GM12878 (cell line): ENCODE data around the gene NTSR1. TPM values are rescaled to one million over a fixed set of nuclear protein-coding genes. Genes with fewer than 3 reads are reported as not detected.

Source experiments
- ATAC-seq: fragments of 200-7000 bp; cut with Tn5 transposase; 3 replicates; pipeline ENCODE4 v1.9.1; 2020; ENCODE audit warnings: mild to moderate bottlenecking, moderate library complexity
- BruUV-seq: library from RNA; stranded (reverse); fragments of 400-500 nt; replicated peaks from 2 replicates; lab custom pipeline; 2021; lab: Mats Ljungman, UMichigan
- CTCF ChIA-PET: fragments of 300-600 bp; sonication (Branson Sonifier 250); formaldehyde crosslinking; extraction: SDS; loops from one replicate; lab custom pipeline; 2021; ENCODE audit warnings: inconsistent platforms; lab: Yijun Ruan, JAX
- POLR2A ChIA-PET: fragments of 350-600 bp; formaldehyde crosslinking; extraction: SDS; loops from one replicate; lab custom pipeline; 2021; ENCODE audit warnings: inconsistent platforms; lab: Charles Lee
- RAD21 ChIA-PET: fragments of 300-600 bp; sonication (Branson Sonifier 250); formaldehyde crosslinking; loops from one replicate; lab custom pipeline; 2023; ENCODE audit warnings: antibody characterized with exemption; ENCODE audit not compliant: unreplicated experiment; lab: Charles Lee
- SMC1A ChIA-PET: fragments of 300-600 bp; sonication (Branson Sonifier 250); formaldehyde crosslinking; loops from one replicate; lab custom pipeline; 2023; ENCODE audit not compliant: unreplicated experiment, uncharacterized antibody; lab: Charles Lee
- DNase-seq: peaks from one replicate; pipeline ENCODE4 v3.0.0-alpha.2; 2011; ENCODE audit warnings: low read depth, low spot score
- FAIRE-seq: peaks from 3 replicates; lab custom pipeline; 2011; peaks lifted over from hg19 to GRCh38; lab: Jason Lieb, UNC
- H2AFZ ChIP-seq: 2 replicates; pipeline ENCODE4 v1.6.0; 2011; ENCODE audit warnings: low read depth, low read length, control low read depth; ENCODE audit not compliant: control insufficient read depth
- H3K27ac ChIP-seq: 2 replicates; pipeline ENCODE4 v1.5.1; 2011; ENCODE audit warnings: control low read depth; ENCODE audit not compliant: control insufficient read depth, insufficient read depth
- H3K27me3 ChIP-seq, 2 experiments: replicated peaks in 1 of 2; 2 replicates each; pipeline versions ENCODE4 v1.6.0 to v1.6.1; 2011; ENCODE audit warnings: low read length in 1 of 2; ENCODE audit not compliant: control insufficient read depth in 2 of 2, insufficient read depth in 2 of 2
- H3K36me3 ChIP-seq, 2 experiments: 2 replicates each; pipeline ENCODE4 v1.5.1; 2011; ENCODE audit warnings: low read length in 1 of 2; ENCODE audit not compliant: control insufficient read depth in 2 of 2, insufficient read depth in 2 of 2
- H3K4me1 ChIP-seq: 2 replicates; pipeline ENCODE4 v1.6.1; 2011; ENCODE audit warnings: mild to moderate bottlenecking, low read length, moderate library complexity, mixed read lengths; ENCODE audit not compliant: control insufficient read depth, insufficient read depth
- H3K4me2 ChIP-seq: 2 replicates; pipeline ENCODE4 v1.6.0; 2011; ENCODE audit warnings: control low read depth; ENCODE audit not compliant: control insufficient read depth, insufficient read depth
- H3K4me3 ChIP-seq: fragments of 200-600 bp; sonication (generic); 2 replicates; pipeline ENCODE4 v1.5.1; 2016
- H3K79me2 ChIP-seq: 2 replicates; pipeline ENCODE4 v1.6.0; 2011; ENCODE audit warnings: low read length; ENCODE audit not compliant: control insufficient read depth, insufficient read depth
- H3K9ac ChIP-seq: 2 replicates; pipeline ENCODE4 v1.8.0; 2011; ENCODE audit warnings: low read length, control low read depth, mixed read lengths; ENCODE audit not compliant: control insufficient read depth, insufficient read depth
- H3K9me3 ChIP-seq: replicated peaks from 3 replicates; pipeline ENCODE4 v1.5.1; 2011; ENCODE audit warnings: mild to moderate bottlenecking, low read length; ENCODE audit not compliant: control insufficient read depth, insufficient read depth
- H4K20me1 ChIP-seq: 2 replicates; pipeline ENCODE4 v1.6.0; 2011; ENCODE audit not compliant: control insufficient read depth, insufficient read depth
- CHD4 ChIP-seq: fragments of 200-600 bp; sonication (generic); IDR thresholded peaks from 2 replicates; pipeline ENCODE4 v1.6.1; 2016; ENCODE audit warnings: mild to moderate bottlenecking
- EZH2 ChIP-seq: IDR thresholded peaks from 2 replicates; pipeline ENCODE4 v1.6.1; 2012; ENCODE audit warnings: low read depth, mild to moderate bottlenecking, control low read depth, inconsistent platforms, low read length, borderline replicate concordance; ENCODE audit not compliant: control insufficient read depth
- FOS ChIP-seq: IDR thresholded peaks from 3 replicates; pipeline ENCODE4 v1.6.1; 2011; ENCODE audit warnings: borderline replicate concordance; ENCODE audit not compliant: insufficient read length; ENCODE audit errors: extremely low read depth
- FOXM1 ChIP-seq: IDR thresholded peaks from 2 replicates; pipeline ENCODE4 v1.6.1; 2012; ENCODE audit warnings: low read depth, mild to moderate bottlenecking, inconsistent platforms, low read length, moderate library complexity
- HDAC2 ChIP-seq: fragments of 200-600 bp; sonication (generic); IDR thresholded peaks from 2 replicates; pipeline ENCODE4 v1.6.1; 2017
- JUNB ChIP-seq: IDR thresholded peaks from 2 replicates; pipeline ENCODE4 v1.6.1; 2016; ENCODE audit warnings: antibody characterized with exemption, mild to moderate bottlenecking
- NFIC ChIP-seq: IDR thresholded peaks from 2 replicates; pipeline ENCODE4 v1.6.1; 2012; ENCODE audit warnings: low read depth, mild to moderate bottlenecking, inconsistent platforms, low read length, moderate library complexity
- PML ChIP-seq: IDR thresholded peaks from 2 replicates; pipeline ENCODE4 v1.6.1; 2012; ENCODE audit warnings: low read length, inconsistent platforms
- RAD51 ChIP-seq: fragments of 450-650 bp; IDR thresholded peaks from 2 replicates; pipeline ENCODE4 v1.6.1; 2016; ENCODE audit warnings: moderate library complexity, mild to moderate bottlenecking, inconsistent platforms
- RUNX3 ChIP-seq: IDR thresholded peaks from 2 replicates; pipeline ENCODE4 v1.6.1; 2012; ENCODE audit warnings: low read length, inconsistent platforms
- STAT1 ChIP-seq: fragments of 450-650 bp; conservative IDR thresholded peaks from 2 replicates; pipeline ENCODE4 v1.6.1; 2014; ENCODE audit warnings: antibody characterized with exemption, mild to moderate bottlenecking
- TARDBP ChIP-seq: IDR thresholded peaks from 2 replicates; pipeline ENCODE4 v1.6.1; 2016; ENCODE audit warnings: borderline replicate concordance
- ZNF207 ChIP-seq: fragments of 450-650 bp; IDR thresholded peaks from 2 replicates; pipeline ENCODE4 v1.6.1; 2014; ENCODE audit warnings: antibody characterized with exemption, mild to moderate bottlenecking, borderline replicate concordance
- WGBS: methylation state at CpG from one replicate; pipeline ENCODE4 v1.1.6; 2016; ENCODE audit warnings: low lambda C conversion rate; ENCODE audit not compliant: insufficient replicate concordance, insufficient coverage; ENCODE audit errors: missing lambda C conversion rate; 5-methylcytosine and 5-hydroxymethylcytosine counted together
- in situ Hi-C: fragments of 300-500 bp; cut with MboI; formaldehyde crosslinking; loops from 9 replicates; pipeline ENCODE4 v1.14.3; 2018; ENCODE audit warnings: mixed read lengths
- intact Hi-C: fragments of 100-400 bp; cut with micrococcal nuclease; formaldehyde crosslinking; loops from one replicate; pipeline ENCODE4 v1.14.2; 2022; ENCODE audit not compliant: unreplicated experiment
- polyA plus RNA-seq, 11 experiments: library from polyadenylated mRNA; depleted of rRNA in 4 of 11; unstranded in 6 of 11; stranded (reverse) in 5 of 11; fragments of >200 nt; fragmentation: Nextera tagmentation in 4 of 11; fragmentation: Illumina TruSeq in 1 of 11; extraction: Ambion mirVana in 4 of 11; extraction: Trizol in 1 of 11; gene quantifications; 1 replicate in 1 of 11; 2 replicates in 10 of 11; pipeline versions ENCODE4 v1.2.1 to v1.2.3, GENCODE V29; 2011 to 2016; ENCODE audit warnings: inconsistent platforms in 2 of 11, missing spikeins in 2 of 11, low read depth in 1 of 11
- total RNA-seq, 4 experiments: library from RNA; depleted of rRNA in 3 of 4; stranded (reverse); fragments of >200 nt in 3 of 4; fragmentation: Illumina TruSeq in 1 of 4; extraction: Trizol in 1 of 4; gene quantifications; 2 replicates each; pipeline versions ENCODE4 v1.2.1 to v1.2.3, GENCODE V29; 2013 to 2021
- TF ChIP-seq, protein P1 (sequence below): IDR thresholded peaks from 2 replicates; pipeline ENCODE4 v1.6.1; 2012; ENCODE audit warnings: mild to moderate bottlenecking, low read depth, low read length
- TF ChIP-seq, protein P2 (sequence below): fragments of 450-650 bp; IDR thresholded peaks from 2 replicates; pipeline ENCODE4 v1.6.1; 2017; ENCODE audit warnings: mild to moderate bottlenecking, low read depth, inconsistent platforms; ENCODE audit not compliant: poor library complexity, severe bottlenecking
- TF ChIP-seq, protein P3 (sequence below): fragments of 450-650 bp; formaldehyde crosslinking; IDR thresholded peaks from 2 replicates; pipeline ENCODE4 v1.4.0; 2022; ENCODE audit warnings: mild to moderate bottlenecking, moderate library complexity

The NTSR1 gene
- total and polyA plus RNA-seq, 10 of the 15 experiments (the other 5 are each of a cell fraction or from before 2014, with no cell fraction given): not detected

DNA sequence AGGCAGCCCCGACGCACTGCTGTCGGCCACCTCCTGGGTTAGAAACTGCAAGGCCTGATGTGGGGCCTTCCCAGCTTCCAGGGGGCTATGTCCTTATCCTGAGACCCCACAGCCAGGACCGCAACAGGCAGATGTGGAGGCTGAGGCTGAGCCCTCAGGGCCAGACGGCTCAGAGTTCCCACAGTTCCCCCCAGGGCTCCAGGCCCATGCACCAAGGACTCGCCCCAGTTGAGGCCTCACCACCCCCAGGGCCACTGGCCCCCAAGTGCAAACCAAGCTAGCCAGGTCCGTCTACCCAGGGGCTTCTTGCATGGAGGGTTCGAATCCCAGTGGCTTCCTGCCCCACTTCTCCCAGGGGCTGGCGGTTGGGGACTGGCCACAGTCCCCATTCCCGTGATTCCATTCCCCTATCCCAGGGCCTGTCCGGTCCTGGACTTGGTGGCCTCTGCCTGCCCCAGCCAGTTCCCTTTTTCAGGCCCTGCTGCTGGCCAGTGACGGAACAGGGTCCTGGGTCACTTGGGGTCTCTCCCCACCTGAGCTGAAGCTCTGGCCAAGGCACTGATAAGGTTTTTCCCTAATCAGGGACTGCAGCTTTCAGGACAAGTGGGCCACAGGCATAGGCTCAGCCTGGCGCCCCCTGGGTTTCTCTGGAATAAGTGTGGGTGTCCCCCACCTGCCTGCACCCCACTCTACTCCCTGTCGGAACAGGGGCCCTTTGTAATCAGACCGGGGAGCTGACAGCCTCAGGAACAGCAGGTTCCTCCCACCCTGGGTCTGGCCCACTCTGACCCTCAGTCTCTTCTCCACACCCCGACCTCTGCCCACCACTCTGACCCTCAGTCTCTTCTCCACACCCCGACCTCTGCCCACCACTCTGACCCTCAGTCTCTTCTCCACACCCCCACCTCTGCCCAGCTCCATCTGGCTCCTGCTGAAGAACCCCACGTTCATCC lies 44.3 kb upstream of the NTSR1 start:
- Histone ChIP-seq H3K27me3 (no peaks in the 10 kb centered on the region), H3K4me1 (no peaks in the 10 kb centered on the region), H3K36me3 (peaks cover 6 to 12% of the 10 kb centered on the region in 2 experiments; a peak in 3 of 4 replicates), H3K4me3 (no peak overlapping the region), H3K9ac (no peak overlapping the region), H4K20me1 (no peaks in the 10 kb centered on the region), H3K9me3 (no peaks in the 10 kb centered on the region), H3K27ac (no peak overlapping the region), H3K79me2 (no peaks in the 10 kb centered on the region), H3K4me2 (no peak overlapping the region), H2AFZ (no peak overlapping the region)
- WGBS: 81% methylated on average over 18 of the region's 18 CpGs
- ChIA-PET CTCF (no interaction called here), POLR2A (no interaction called here), RAD21 (no interaction called here), SMC1A (no interaction called here)
- no peak for DNase-seq
- in situ Hi-C loops (no loop called here), intact Hi-C loops (no loop called here)
- FAIRE-seq: no peak
- ATAC-seq: no peak
- BruUV-seq: no TSS peak
- TF ChIP-seq CHD4 (no peak), RUNX3 (no peak), NFIC (no peak), FOXM1 (no peak), PML (no peak), RAD51 (no peak), JUNB (no peak), ZNF207 (no peak), STAT1 (no peak), TARDBP (no peak), EZH2 (no peak), FOS (no peak), HDAC2 (no peak)
- TF ChIP-seq, protein P1, sequence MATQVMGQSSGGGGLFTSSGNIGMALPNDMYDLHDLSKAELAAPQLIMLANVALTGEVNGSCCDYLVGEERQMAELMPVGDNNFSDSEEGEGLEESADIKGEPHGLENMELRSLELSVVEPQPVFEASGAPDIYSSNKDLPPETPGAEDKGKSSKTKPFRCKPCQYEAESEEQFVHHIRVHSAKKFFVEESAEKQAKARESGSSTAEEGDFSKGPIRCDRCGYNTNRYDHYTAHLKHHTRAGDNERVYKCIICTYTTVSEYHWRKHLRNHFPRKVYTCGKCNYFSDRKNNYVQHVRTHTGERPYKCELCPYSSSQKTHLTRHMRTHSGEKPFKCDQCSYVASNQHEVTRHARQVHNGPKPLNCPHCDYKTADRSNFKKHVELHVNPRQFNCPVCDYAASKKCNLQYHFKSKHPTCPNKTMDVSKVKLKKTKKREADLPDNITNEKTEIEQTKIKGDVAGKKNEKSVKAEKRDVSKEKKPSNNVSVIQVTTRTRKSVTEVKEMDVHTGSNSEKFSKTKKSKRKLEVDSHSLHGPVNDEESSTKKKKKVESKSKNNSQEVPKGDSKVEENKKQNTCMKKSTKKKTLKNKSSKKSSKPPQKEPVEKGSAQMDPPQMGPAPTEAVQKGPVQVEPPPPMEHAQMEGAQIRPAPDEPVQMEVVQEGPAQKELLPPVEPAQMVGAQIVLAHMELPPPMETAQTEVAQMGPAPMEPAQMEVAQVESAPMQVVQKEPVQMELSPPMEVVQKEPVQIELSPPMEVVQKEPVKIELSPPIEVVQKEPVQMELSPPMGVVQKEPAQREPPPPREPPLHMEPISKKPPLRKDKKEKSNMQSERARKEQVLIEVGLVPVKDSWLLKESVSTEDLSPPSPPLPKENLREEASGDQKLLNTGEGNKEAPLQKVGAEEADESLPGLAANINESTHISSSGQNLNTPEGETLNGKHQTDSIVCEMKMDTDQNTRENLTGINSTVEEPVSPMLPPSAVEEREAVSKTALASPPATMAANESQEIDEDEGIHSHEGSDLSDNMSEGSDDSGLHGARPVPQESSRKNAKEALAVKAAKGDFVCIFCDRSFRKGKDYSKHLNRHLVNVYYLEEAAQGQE: no peak
- TF ChIP-seq, protein P2, sequence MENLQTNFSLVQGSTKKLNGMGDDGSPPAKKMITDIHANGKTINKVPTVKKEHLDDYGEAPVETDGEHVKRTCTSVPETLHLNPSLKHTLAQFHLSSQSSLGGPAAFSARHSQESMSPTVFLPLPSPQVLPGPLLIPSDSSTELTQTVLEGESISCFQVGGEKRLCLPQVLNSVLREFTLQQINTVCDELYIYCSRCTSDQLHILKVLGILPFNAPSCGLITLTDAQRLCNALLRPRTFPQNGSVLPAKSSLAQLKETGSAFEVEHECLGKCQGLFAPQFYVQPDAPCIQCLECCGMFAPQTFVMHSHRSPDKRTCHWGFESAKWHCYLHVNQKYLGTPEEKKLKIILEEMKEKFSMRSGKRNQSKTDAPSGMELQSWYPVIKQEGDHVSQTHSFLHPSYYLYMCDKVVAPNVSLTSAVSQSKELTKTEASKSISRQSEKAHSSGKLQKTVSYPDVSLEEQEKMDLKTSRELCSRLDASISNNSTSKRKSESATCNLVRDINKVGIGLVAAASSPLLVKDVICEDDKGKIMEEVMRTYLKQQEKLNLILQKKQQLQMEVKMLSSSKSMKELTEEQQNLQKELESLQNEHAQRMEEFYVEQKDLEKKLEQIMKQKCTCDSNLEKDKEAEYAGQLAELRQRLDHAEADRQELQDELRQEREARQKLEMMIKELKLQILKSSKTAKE: no peak
- TF ChIP-seq, protein P3, sequence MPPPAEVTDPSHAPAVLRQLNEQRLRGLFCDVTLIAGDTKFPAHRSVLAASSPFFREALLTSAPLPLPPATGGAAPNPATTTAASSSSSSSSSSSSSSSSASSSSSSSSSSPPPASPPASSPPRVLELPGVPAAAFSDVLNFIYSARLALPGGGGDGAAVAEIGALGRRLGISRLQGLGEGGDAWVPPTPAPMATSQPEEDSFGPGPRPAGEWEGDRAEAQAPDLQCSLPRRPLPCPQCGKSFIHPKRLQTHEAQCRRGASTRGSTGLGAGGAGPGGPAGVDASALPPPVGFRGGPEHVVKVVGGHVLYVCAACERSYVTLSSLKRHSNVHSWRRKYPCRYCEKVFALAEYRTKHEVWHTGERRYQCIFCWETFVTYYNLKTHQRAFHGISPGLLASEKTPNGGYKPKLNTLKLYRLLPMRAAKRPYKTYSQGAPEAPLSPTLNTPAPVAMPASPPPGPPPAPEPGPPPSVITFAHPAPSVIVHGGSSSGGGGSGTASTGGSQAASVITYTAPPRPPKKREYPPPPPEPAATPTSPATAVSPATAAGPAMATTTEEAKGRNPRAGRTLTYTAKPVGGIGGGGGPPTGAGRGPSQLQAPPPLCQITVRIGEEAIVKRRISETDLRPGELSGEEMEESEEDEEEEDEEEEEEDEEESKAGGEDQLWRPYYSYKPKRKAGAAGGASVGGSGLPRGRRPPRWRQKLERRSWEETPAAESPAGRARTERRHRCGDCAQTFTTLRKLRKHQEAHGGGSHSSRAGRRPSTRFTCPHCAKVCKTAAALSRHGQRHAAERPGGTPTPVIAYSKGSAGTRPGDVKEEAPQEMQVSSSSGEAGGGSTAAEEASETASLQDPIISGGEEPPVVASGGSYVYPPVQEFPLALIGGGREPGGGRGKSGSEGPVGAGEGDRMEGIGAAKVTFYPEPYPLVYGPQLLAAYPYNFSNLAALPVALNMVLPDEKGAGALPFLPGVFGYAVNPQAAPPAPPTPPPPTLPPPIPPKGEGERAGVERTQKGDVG: no peak
